GM12878 (cell line): Measurements from ENCODE around the gene RNF150. TPM values are rescaled to one million over a fixed set of nuclear protein-coding genes. Genes with fewer than 3 reads are reported as not detected.
A peak's percentile ranks its signal among the peaks of the same experiment; 100 is the strongest.

Experiments used
- HCFC1 ChIP-seq: fragments of 150-350 bp; IDR thresholded peaks from 2 replicates; pipeline ENCODE4 v1.6.1; 2014; ENCODE audit warnings: low read length
- IKZF1 ChIP-seq: fragments of 450-650 bp; conservative IDR thresholded peaks from 2 replicates; pipeline ENCODE4 v1.6.1; 2017; ENCODE audit warnings: antibody characterized with exemption, mild to moderate bottlenecking
- SIX5 ChIP-seq: IDR thresholded peaks from 2 replicates; pipeline ENCODE4 v1.6.1; 2011; ENCODE audit warnings: mild to moderate bottlenecking, low read depth, low read length, moderate library complexity; ENCODE audit not compliant: severe bottlenecking
- SMAD5 ChIP-seq: IDR thresholded peaks from 2 replicates; pipeline ENCODE4 v1.6.1; 2016; ENCODE audit warnings: antibody characterized with exemption, low read depth
- SMARCA5 ChIP-seq: fragments of 450-650 bp; IDR thresholded peaks from 2 replicates; pipeline ENCODE4 v1.6.1; 2017; ENCODE audit warnings: mild to moderate bottlenecking
- SPI1 ChIP-seq: IDR thresholded peaks from 2 replicates; pipeline ENCODE4 v1.6.1; 2011; ENCODE audit warnings: low read depth, mild to moderate bottlenecking, low read length, moderate library complexity, borderline replicate concordance; ENCODE audit not compliant: insufficient read depth
- TAF1 ChIP-seq: IDR thresholded peaks from 2 replicates; pipeline ENCODE4 v1.6.1; 2011; ENCODE audit warnings: mild to moderate bottlenecking, low read depth, low read length, borderline replicate concordance
- ZNF24 ChIP-seq: fragments of 450-650 bp; IDR thresholded peaks from 2 replicates; pipeline ENCODE4 v1.6.1; 2017; ENCODE audit warnings: antibody characterized with exemption, mild to moderate bottlenecking
- polyA plus RNA-seq, 11 experiments: library from polyadenylated mRNA; depleted of rRNA in 4 of 11; unstranded in 6 of 11; stranded (reverse) in 5 of 11; fragments of >200 nt; fragmentation: Nextera tagmentation in 4 of 11; fragmentation: Illumina TruSeq in 1 of 11; extraction: Ambion mirVana in 4 of 11; extraction: Trizol in 1 of 11; gene quantifications; 1 replicate in 1 of 11; 2 replicates in 10 of 11; pipeline versions ENCODE4 v1.2.1 to v1.2.3, GENCODE V29; 2011 to 2016; ENCODE audit warnings: inconsistent platforms in 2 of 11, missing spikeins in 2 of 11, low read depth in 1 of 11
- total RNA-seq, 4 experiments: library from RNA; depleted of rRNA in 3 of 4; stranded (reverse); fragments of >200 nt in 3 of 4; fragmentation: Illumina TruSeq in 1 of 4; extraction: Trizol in 1 of 4; gene quantifications; 2 replicates each; pipeline versions ENCODE4 v1.2.1 to v1.2.3, GENCODE V29; 2013 to 2021
- TF ChIP-seq, protein P1 (sequence below): fragments of 450-650 bp; IDR thresholded peaks from 2 replicates; pipeline ENCODE4 v1.6.1; 2017; ENCODE audit warnings: mild to moderate bottlenecking, moderate library complexity
- TF ChIP-seq, protein P2 (sequence below): IDR thresholded peaks from 2 replicates; pipeline ENCODE4 v1.6.1; 2011; ENCODE audit warnings: borderline replicate concordance, low read depth, mild to moderate bottlenecking, moderate library complexity, mixed read lengths, low read length; ENCODE audit not compliant: insufficient read depth; ENCODE audit errors: extremely low read length
- TF ChIP-seq, protein P3 (sequence below): fragments of 450-650 bp; IDR thresholded peaks from 2 replicates; pipeline ENCODE4 v1.6.1; 2016; ENCODE audit warnings: mild to moderate bottlenecking
- TF ChIP-seq, protein P4 (sequence below): IDR thresholded peaks from 2 replicates; pipeline ENCODE4 v1.6.1; 2012; ENCODE audit warnings: low read length, inconsistent platforms

RNF150 gene
- total and polyA plus RNA-seq, 10 of the 15 experiments (the other 5 are each of a cell fraction or from before 2014, with no cell fraction given), result 0.01 to 2.3 (median 0.04) TPM; not detected in 6

DNA sequence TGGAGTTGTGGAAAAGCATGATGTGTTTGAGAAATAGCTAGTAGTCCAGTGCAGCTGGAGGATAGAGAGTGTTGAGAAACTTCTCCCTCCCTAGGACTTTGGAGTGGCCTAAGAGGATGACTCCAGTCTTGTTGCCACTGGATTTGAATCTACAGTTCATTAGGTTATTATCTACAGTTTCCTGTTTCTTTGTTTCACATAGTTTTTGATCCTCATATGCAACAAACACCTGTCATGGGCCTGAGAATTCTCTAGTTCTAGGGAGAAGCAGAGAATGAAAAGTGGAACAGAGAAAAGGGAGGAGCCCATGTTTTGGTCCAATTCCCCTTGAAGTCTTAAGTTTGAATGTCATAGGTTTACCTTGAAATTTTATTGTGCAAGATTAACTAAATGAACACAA is 303.4 kb downstream of the RNF150 start (continued):
- TF ChIP-seq, protein P1, sequence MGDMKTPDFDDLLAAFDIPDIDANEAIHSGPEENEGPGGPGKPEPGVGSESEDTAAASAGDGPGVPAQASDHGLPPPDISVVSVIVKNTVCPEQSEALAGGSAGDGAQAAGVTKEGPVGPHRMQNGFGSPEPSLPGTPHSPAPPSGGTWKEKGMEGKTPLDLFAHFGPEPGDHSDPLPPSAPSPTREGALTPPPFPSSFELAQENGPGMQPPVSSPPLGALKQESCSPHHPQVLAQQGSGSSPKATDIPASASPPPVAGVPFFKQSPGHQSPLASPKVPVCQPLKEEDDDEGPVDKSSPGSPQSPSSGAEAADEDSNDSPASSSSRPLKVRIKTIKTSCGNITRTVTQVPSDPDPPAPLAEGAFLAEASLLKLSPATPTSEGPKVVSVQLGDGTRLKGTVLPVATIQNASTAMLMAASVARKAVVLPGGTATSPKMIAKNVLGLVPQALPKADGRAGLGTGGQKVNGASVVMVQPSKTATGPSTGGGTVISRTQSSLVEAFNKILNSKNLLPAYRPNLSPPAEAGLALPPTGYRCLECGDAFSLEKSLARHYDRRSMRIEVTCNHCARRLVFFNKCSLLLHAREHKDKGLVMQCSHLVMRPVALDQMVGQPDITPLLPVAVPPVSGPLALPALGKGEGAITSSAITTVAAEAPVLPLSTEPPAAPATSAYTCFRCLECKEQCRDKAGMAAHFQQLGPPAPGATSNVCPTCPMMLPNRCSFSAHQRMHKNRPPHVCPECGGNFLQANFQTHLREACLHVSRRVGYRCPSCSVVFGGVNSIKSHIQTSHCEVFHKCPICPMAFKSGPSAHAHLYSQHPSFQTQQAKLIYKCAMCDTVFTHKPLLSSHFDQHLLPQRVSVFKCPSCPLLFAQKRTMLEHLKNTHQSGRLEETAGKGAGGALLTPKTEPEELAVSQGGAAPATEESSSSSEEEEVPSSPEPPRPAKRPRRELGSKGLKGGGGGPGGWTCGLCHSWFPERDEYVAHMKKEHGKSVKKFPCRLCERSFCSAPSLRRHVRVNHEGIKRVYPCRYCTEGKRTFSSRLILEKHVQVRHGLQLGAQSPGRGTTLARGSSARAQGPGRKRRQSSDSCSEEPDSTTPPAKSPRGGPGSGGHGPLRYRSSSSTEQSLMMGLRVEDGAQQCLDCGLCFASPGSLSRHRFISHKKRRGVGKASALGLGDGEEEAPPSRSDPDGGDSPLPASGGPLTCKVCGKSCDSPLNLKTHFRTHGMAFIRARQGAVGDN, result no peak
- peak; percentile 75 for TF ChIP-seq SPI1
- no peak for TF ChIP-seq ZNF24
- TF ChIP-seq SIX5, result no peak
- TF ChIP-seq, protein P2, sequence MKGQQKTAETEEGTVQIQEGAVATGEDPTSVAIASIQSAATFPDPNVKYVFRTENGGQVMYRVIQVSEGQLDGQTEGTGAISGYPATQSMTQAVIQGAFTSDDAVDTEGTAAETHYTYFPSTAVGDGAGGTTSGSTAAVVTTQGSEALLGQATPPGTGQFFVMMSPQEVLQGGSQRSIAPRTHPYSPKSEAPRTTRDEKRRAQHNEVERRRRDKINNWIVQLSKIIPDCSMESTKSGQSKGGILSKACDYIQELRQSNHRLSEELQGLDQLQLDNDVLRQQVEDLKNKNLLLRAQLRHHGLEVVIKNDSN, result no peak
- TF ChIP-seq, protein P3, sequence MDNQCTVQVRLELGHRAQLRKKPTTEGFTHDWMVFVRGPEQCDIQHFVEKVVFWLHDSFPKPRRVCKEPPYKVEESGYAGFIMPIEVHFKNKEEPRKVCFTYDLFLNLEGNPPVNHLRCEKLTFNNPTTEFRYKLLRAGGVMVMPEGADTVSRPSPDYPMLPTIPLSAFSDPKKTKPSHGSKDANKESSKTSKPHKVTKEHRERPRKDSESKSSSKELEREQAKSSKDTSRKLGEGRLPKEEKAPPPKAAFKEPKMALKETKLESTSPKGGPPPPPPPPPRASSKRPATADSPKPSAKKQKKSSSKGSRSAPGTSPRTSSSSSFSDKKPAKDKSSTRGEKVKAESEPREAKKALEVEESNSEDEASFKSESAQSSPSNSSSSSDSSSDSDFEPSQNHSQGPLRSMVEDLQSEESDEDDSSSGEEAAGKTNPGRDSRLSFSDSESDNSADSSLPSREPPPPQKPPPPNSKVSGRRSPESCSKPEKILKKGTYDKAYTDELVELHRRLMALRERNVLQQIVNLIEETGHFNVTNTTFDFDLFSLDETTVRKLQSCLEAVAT, result no peak
- no peak for TF ChIP-seq HCFC1
- no peak for TF ChIP-seq SMAD5
- TF ChIP-seq TAF1, result no peak
- peak; percentile 34; the same call in 1 of the 2 replicates for TF ChIP-seq IKZF1
- no peak for TF ChIP-seq SMARCA5
- TF ChIP-seq, protein P4, sequence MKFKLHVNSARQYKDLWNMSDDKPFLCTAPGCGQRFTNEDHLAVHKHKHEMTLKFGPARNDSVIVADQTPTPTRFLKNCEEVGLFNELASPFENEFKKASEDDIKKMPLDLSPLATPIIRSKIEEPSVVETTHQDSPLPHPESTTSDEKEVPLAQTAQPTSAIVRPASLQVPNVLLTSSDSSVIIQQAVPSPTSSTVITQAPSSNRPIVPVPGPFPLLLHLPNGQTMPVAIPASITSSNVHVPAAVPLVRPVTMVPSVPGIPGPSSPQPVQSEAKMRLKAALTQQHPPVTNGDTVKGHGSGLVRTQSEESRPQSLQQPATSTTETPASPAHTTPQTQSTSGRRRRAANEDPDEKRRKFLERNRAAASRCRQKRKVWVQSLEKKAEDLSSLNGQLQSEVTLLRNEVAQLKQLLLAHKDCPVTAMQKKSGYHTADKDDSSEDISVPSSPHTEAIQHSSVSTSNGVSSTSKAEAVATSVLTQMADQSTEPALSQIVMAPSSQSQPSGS, result peak; percentile 32; the same call in 1 of the 2 replicates
